ENCODE data around the gene DSTN. TPM values are rescaled to one million over a fixed set of nuclear protein-coding genes. Genes with fewer than 3 reads are reported as not detected.

Gene DSTN
- total and polyA plus RNA-seq, 9 of the 15 experiments (the other 6 are each of a cell fraction or from before 2014, with no cell fraction given): 25.7 to 88.3 (median 61.0) TPM

GRCh38 chr20:17657079-17657825, 87.4 kb downstream of the DSTN start:
- ChIA-PET CTCF (ENCODE audit: low intra/inter-chr PET ratio) (no interaction called here), POLR2A (interaction anchor here (0.6 to 1.8 kb wide), 2 partner anchors 9 to 19 kb away, joined by 4 to 7 read pairs; no protein-coding TSS in a partner anchor)
- Histone ChIP-seq H4K20me1 (replicated peaks; ENCODE audit: control insufficient read depth, insufficient read depth, low read length) (no peaks in the 10 kb centered on the region), H3K27ac (ENCODE audit: extremely low read depth, low read depth, low read length) (no peak overlapping the region), H3K9me3 (replicated peaks; ENCODE audit: control insufficient read depth, insufficient read depth, low read depth, low read length) (0 out of 2 replicates have a peak, but pooled peaks cover 2% of the 10 kb centered on the region), H3K9ac (ENCODE audit: insufficient read depth in 1 of 2, low read depth in 2 of 2, low read length in 2 of 2) (no peak overlapping the region), H3K4me3 (no peak overlapping the region), H3K27me3 (ENCODE audit: control insufficient read depth in 2 of 2, insufficient read depth in 2 of 2, low read length in 2 of 2) (no peaks in the 10 kb centered on the region), H2AFZ (ENCODE audit: low read depth, low read length) (no peak overlapping the region), H3K79me2 (ENCODE audit: control insufficient read depth, insufficient read depth, low read length) (peaks cover 12% of the 10 kb centered on the region; the same call in 1 of the 3 replicates), H3K4me1 (replicated peaks in 1 of 2; ENCODE audit: control insufficient read depth in 2 of 2, insufficient read depth in 2 of 2, low read length in 2 of 2) (no peaks in the 10 kb centered on the region; a peak in 3 of 5 replicates), H3K4me2 (ENCODE audit: insufficient read depth, low read length) (no peak overlapping the region), H3K9me1 (ENCODE audit: control insufficient read depth, insufficient read depth, low read length) (peaks cover 5% of the 10 kb centered on the region), H3K36me3 (ENCODE audit: control insufficient read depth, insufficient read depth, low read length) (peaks cover 29% of the 10 kb centered on the region; the same call in 1 of the 3 replicates)
- FAIRE-seq: no peak
- TF ChIP-seq SMARCC2 (IDR thresholded peaks at IDR 0.05; ENCODE audit: low read depth): no peak
- no peak for TF ChIP-seq CHD1 (IDR thresholded peaks at IDR 0.05; ENCODE audit: low read length)
- no peak for TF ChIP-seq IRF9 (tag; IDR thresholded peaks at IDR 0.05)
- TF ChIP-seq KLF6 (CRISPR knock-in tag; IDR thresholded peaks at IDR 0.05; ENCODE audit: borderline replicate concordance): no peak
- no peak for TF ChIP-seq ZNF121 (CRISPR knock-in tag; conservative IDR thresholded peaks at IDR 0.05)
- no peak for TF ChIP-seq SOX6 (IDR thresholded peaks at IDR 0.05)
- no peak for TF ChIP-seq ZC3H8 (IDR thresholded peaks at IDR 0.05)
- no peak for TF ChIP-seq ZNF57 (CRISPR knock-in tag; IDR thresholded peaks at IDR 0.05)
- no peak for TF ChIP-seq ZNF830 (CRISPR knock-in tag; IDR thresholded peaks at IDR 0.05)
- TF ChIP-seq HDAC8 (tag; IDR thresholded peaks at IDR 0.05): no peak
- no peak for TF ChIP-seq CAMTA2 (CRISPR knock-in tag; conservative IDR thresholded peaks at IDR 0.05)
- TF ChIP-seq ELF2 (CRISPR knock-in tag; IDR thresholded peaks at IDR 0.05): no peak
- TF ChIP-seq BCL6 (CRISPR knock-in tag; IDR thresholded peaks at IDR 0.05): no peak
- no peak for TF ChIP-seq NR2C2 (CRISPR knock-in tag; IDR thresholded peaks at IDR 0.05)
- no peak for TF ChIP-seq NR2C2 (tag; IDR thresholded peaks at IDR 0.05)
- TF ChIP-seq MCM2 (IDR thresholded peaks at IDR 0.05; ENCODE audit: low read depth): no peak
- no peak for TF ChIP-seq SRSF7 (optimal IDR thresholded peaks at IDR 0.05; ENCODE audit: low read depth, low read length)
- no peak for TF ChIP-seq ZNF174 (CRISPR knock-in tag; IDR thresholded peaks at IDR 0.05)
- TF ChIP-seq, protein P1, sequence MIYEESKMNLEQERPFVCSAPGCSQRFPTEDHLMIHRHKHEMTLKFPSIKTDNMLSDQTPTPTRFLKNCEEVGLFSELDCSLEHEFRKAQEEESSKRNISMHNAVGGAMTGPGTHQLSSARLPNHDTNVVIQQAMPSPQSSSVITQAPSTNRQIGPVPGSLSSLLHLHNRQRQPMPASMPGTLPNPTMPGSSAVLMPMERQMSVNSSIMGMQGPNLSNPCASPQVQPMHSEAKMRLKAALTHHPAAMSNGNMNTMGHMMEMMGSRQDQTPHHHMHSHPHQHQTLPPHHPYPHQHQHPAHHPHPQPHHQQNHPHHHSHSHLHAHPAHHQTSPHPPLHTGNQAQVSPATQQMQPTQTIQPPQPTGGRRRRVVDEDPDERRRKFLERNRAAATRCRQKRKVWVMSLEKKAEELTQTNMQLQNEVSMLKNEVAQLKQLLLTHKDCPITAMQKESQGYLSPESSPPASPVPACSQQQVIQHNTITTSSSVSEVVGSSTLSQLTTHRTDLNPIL (CRISPR knock-in tag; IDR thresholded peaks at IDR 0.05): no peak
- ATAC-seq: no peak
- 84% methylated on average over 8 of the region's 9 CpGs for WGBS (ENCODE audit: insufficient coverage, low coverage, missing lambda C conversion rate)
- intact Hi-C loops (cut with micrococcal nuclease) (no loop called here), in situ Hi-C loops (cut with MboI) (no loop called here)
- BruUV-seq (replicated peaks): no TSS peak
- no peak for DNase-seq (ENCODE audit: extremely low read depth in 1 of 4, low spot score in 3 of 4)
